GM12872 (cell line): ENCODE measurements around the gene CRYGA.

ENCODE experiments used
- CTCF ChIP-seq: IDR thresholded peaks from 3 replicates; pipeline ENCODE4 v1.5.1; 2011; ENCODE audit warnings: low read depth, mild to moderate bottlenecking, low read length, moderate library complexity; ENCODE audit not compliant: insufficient read depth

Gene CRYGA, protein sequence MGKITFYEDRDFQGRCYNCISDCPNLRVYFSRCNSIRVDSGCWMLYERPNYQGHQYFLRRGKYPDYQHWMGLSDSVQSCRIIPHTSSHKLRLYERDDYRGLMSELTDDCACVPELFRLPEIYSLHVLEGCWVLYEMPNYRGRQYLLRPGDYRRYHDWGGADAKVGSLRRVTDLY

GRCh38 chr2:208163489-208163888 lies at the start of gene CRYGA:
TSS of gene CRYGA (minus strand) at chr2:208163589. CDS start at chr2:208163556, 33 bp downstream.
- no peak for TF ChIP-seq CTCF

GRCh38 chr2:208210688-208211451 lies 47.5 kb upstream of the CRYGA start:
- TF ChIP-seq CTCF = no peak

GRCh38 chr2:208208335-208209085 lies 45.1 kb upstream of the CRYGA start:
- no peak for TF ChIP-seq CTCF

DNA sequence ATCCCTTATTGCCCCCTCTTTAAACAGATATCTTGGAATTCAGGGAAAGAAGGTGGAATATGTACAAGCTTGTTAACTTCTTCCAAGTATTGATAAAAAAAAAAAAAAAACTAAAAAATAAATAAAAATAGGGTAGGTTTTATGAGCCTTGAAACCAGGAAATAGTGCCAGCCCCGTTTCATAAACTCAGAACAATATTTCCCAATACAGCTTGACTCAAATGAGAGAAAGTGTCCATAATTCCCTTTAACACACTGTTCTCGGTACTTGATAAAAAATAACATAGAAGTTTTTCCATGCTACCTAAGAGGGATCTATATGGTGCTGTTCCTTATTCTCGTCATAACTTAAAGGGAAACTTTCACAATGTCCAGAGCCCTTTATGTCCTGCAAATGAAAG lies 44.4 kb upstream of the CRYGA start:
- TF ChIP-seq CTCF = no peak

DNA sequence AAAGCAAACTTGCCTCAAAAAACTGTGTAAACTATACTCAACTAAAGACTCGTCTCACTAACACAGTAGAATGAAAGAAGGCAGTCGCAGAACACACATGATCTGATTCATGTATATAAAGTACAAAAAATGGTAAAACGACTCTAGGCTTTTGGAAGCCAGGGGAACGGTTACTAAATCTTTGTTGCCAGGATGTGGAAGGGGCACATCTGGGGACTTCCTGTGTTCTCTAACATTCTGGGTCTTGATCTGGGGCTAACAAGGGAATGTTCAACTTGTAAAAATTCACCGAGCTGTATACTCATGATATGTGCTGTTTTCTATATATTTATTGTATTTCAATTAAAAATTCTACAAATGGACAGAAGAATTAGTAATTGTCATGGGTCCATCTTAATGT lies 40.8 kb upstream of the CRYGA start:
- no peak for TF ChIP-seq CTCF

DNA sequence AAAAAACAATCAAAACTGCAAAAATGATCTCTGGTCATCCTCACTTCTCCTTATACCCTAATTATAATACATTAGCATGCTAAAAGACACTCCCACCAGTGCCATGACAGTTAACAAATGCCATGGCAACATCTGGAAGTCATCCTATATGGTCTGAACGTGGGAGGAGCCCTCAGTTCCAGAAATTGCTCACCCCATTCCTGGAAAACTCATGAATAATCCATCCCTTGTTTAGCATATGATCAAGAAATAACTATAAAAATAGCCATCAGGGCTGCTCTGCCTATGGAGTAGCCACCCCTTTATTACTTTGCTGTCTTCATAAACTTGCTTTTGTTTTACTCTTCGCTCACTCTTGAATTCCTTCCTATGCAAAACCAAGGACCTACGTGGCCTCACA lies 32.1 kb upstream of the CRYGA start:
- no peak for TF ChIP-seq CTCF

DNA sequence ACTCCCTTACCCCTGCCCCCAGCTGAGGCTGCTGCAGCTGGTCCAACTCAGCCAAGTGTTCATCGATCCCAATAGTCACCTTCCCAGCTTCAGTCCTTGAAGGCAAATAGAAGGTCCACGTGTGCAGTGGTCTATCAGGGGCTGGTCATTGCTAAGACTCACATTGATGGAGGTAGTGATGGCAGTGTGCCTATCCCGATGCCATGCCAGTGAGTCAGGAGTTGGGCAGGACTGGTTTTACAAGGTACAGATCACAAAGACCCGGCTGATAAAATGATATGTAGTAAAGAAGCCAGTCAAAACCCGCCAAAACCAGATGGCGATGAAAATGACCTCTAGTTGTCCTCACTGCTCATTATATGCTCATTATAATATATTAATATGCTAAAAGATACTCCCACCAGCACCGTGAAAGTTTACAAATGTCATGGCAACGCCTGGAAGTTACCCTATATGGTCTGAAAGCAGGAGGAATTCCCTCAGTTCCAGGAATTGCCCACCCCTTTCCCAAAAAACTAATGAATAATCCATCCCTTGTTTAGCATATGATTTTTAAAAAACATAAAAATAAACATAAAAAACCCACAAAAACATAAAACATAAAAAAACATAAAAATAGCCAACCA lies 29.3 kb upstream of the CRYGA start:
- no peak for TF ChIP-seq CTCF
